ENCODE results near the gene FRS2.

DNA sequence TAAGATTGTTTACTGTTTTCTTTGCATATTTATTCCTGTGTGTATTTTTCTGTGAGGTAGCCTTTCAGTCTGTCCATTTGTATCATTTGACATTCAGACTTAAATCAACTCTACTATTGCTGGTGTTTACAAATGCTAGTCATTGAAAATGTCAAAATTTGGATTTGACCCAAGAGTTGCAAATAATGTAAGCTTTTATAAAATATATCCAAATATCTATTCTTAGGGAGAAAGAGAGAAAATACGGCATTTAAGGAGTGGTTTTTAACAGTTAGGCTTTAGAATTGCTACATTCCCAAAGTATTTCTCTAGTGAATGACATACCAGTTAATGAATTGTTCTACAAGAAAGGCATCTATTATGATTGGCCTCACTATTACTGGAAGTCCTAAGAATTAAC lies 37.9 kb downstream of the FRS2 start:
- TF ChIP-seq, protein P1, sequence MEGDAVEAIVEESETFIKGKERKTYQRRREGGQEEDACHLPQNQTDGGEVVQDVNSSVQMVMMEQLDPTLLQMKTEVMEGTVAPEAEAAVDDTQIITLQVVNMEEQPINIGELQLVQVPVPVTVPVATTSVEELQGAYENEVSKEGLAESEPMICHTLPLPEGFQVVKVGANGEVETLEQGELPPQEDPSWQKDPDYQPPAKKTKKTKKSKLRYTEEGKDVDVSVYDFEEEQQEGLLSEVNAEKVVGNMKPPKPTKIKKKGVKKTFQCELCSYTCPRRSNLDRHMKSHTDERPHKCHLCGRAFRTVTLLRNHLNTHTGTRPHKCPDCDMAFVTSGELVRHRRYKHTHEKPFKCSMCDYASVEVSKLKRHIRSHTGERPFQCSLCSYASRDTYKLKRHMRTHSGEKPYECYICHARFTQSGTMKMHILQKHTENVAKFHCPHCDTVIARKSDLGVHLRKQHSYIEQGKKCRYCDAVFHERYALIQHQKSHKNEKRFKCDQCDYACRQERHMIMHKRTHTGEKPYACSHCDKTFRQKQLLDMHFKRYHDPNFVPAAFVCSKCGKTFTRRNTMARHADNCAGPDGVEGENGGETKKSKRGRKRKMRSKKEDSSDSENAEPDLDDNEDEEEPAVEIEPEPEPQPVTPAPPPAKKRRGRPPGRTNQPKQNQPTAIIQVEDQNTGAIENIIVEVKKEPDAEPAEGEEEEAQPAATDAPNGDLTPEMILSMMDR (IDR thresholded peaks at IDR 0.05), result no peak
- TF ChIP-seq EZH2 (IDR thresholded peaks at IDR 0.05; ENCODE audit: borderline replicate concordance, insufficient read depth, low read depth, low read length, poor library complexity, severe bottlenecking), result no peak
